Loucy (cell line): Measurements from ENCODE around the gene STIM1.

Experiments
- CTCF ChIP-seq: fragments of 200-600 bp; sonication (generic); conservative IDR thresholded peaks from 2 replicates; pipeline ENCODE4 v1.5.1; 2014; ENCODE audit warnings: mild to moderate bottlenecking, antibody characterized with exemption, low read length
- EZH2phosphoT487 ChIP-seq: fragments of 200-600 bp; IDR thresholded peaks from 2 replicates; pipeline ENCODE4 v1.6.1; 2018; ENCODE audit warnings: antibody characterized with exemption, mild to moderate bottlenecking, moderate library complexity, borderline replicate concordance

- TF ChIP-seq CTCF (no peak), EZH2phosphoT487 (no peak)
Measured at GRCh38 chr11:3896644-3897043, 41.2 kb downstream of the STIM1 start.
